ENCODE measurements around the gene SSBP3. TPM values are rescaled to one million over a fixed set of nuclear protein-coding genes. Genes with fewer than 3 reads are reported as not detected.

The SSBP3 gene
- total RNA-seq, 2 experiments from 2014 or later = 44.4 to 49.6 TPM

- no peak overlapping the region for H3K4me3 Mint-ChIP-seq
- H3K27ac Mint-ChIP-seq = no peak overlapping the region
- ChIA-PET CTCF (interaction anchor here (0.6 kb wide), 1 partner anchor 215 kb away, joined by 4 read pairs; no protein-coding TSS in a partner anchor), POLR2A (interaction anchor here (1.0 kb wide), 1 partner anchor 9 kb away, joined by 3 read pairs; no protein-coding TSS in a partner anchor)
- peaks cover 64% of the 10 kb centered on the region for H3K4me1 Mint-ChIP-seq (ENCODE audit: low read depth)
- intact Hi-C loops (cut with micrococcal nuclease) = no loop called here
- DNase-seq = no peak
- H3K36me3 Mint-ChIP-seq = no peaks in the 10 kb centered on the region
- no peaks in the 10 kb centered on the region for H3K9me3 Mint-ChIP-seq
- H3K27me3 Mint-ChIP-seq = no peaks in the 10 kb centered on the region
These were observed 105.8 kb downstream of the SSBP3 start for GRCh38 chr1:54300401-54300800.

GRCh38 chr1:54299037-54299436 is 107.2 kb downstream of the SSBP3 start:
- intact Hi-C loops (cut with micrococcal nuclease) = no loop called here
- POLR2A ChIA-PET = no interaction called here
- H3K27me3 Mint-ChIP-seq = no peaks in the 10 kb centered on the region
- DNase-seq = no peak
- no peak overlapping the region for H3K4me3 Mint-ChIP-seq
- H3K27ac Mint-ChIP-seq = no peak overlapping the region
- CTCF ChIA-PET = no interaction called here
- H3K9me3 Mint-ChIP-seq = no peaks in the 10 kb centered on the region
- peaks cover 63% of the 10 kb centered on the region for H3K4me1 Mint-ChIP-seq (ENCODE audit: low read depth)
- no peaks in the 10 kb centered on the region for H3K36me3 Mint-ChIP-seq

- ChIA-PET POLR2A (no interaction called here), CTCF (no interaction called here)
- Mint-ChIP-seq H3K4me1 (ENCODE audit: low read depth) (peaks cover 61% of the 10 kb centered on the region), H3K36me3 (no peaks in the 10 kb centered on the region), H3K4me3 (no peak overlapping the region), H3K27me3 (no peaks in the 10 kb centered on the region), H3K9me3 (no peaks in the 10 kb centered on the region), H3K27ac (no peak overlapping the region)
- no peak for DNase-seq
- intact Hi-C loops (cut with micrococcal nuclease) = no loop called here
These were observed 107.7 kb downstream of the SSBP3 start for GRCh38 chr1:54298284-54299033.

- no peaks in the 10 kb centered on the region for H3K27me3 Mint-ChIP-seq
- H3K4me3 Mint-ChIP-seq = no peak overlapping the region
- H3K4me1 Mint-ChIP-seq (ENCODE audit: low read depth) = peaks cover 57% of the 10 kb centered on the region
- intact Hi-C loops (cut with micrococcal nuclease) = no loop called here
- no peaks in the 10 kb centered on the region for H3K36me3 Mint-ChIP-seq
- CTCF ChIA-PET = no interaction called here
- no peak for DNase-seq
- POLR2A ChIA-PET = no interaction called here
- no peak overlapping the region for H3K27ac Mint-ChIP-seq
- no peaks in the 10 kb centered on the region for H3K9me3 Mint-ChIP-seq
These were observed 108.5 kb downstream of the SSBP3 start for GRCh38 chr1:54297596-54298283.

- POLR2A ChIA-PET = no interaction called here
- H3K27me3 Mint-ChIP-seq = no peaks in the 10 kb centered on the region
- no peaks in the 10 kb centered on the region for H3K9me3 Mint-ChIP-seq
- H3K27ac Mint-ChIP-seq = no peak overlapping the region
- peaks cover 58% of the 10 kb centered on the region for H3K4me1 Mint-ChIP-seq (ENCODE audit: low read depth)
- no peak overlapping the region for H3K4me3 Mint-ChIP-seq
- CTCF ChIA-PET = no interaction called here
- intact Hi-C loops (cut with micrococcal nuclease) = no loop called here
- no peaks in the 10 kb centered on the region for H3K36me3 Mint-ChIP-seq
- DNase-seq = no peak
These were observed 109.5 kb downstream of the SSBP3 start for GRCh38 chr1:54296666-54297065.

- intact Hi-C loops (cut with micrococcal nuclease) = no loop called here
- Mint-ChIP-seq H3K36me3 (no peaks in the 10 kb centered on the region), H3K4me1 (ENCODE audit: low read depth) (peaks cover 57% of the 10 kb centered on the region), H3K27ac (no peak overlapping the region), H3K9me3 (no peaks in the 10 kb centered on the region), H3K4me3 (no peak overlapping the region), H3K27me3 (no peaks in the 10 kb centered on the region)
- DNase-seq = no peak
- ChIA-PET POLR2A (no interaction called here), CTCF (no interaction called here)
These were observed 111.3 kb downstream of the SSBP3 start for GRCh38 chr1:54294887-54295286.

GRCh38 chr1:54292002-54292911 is 113.9 kb downstream of the SSBP3 start:
- Mint-ChIP-seq H3K27me3 (no peaks in the 10 kb centered on the region), H3K9me3 (no peaks in the 10 kb centered on the region), H3K27ac (no peak overlapping the region), H3K4me1 (ENCODE audit: low read depth) (peaks cover 61% of the 10 kb centered on the region), H3K36me3 (no peaks in the 10 kb centered on the region), H3K4me3 (no peak overlapping the region)
- DNase-seq = no peak
- ChIA-PET CTCF (no interaction called here), POLR2A (no interaction called here)
- intact Hi-C loops (cut with micrococcal nuclease) = no loop called here

- Mint-ChIP-seq H3K27ac (no peak overlapping the region), H3K36me3 (no peaks in the 10 kb centered on the region), H3K4me3 (no peak overlapping the region), H3K4me1 (ENCODE audit: low read depth) (peaks cover 64% of the 10 kb centered on the region), H3K27me3 (no peaks in the 10 kb centered on the region), H3K9me3 (no peaks in the 10 kb centered on the region)
- CTCF ChIA-PET = no interaction called here
- intact Hi-C loops (cut with micrococcal nuclease) = no loop called here
- POLR2A ChIA-PET = no interaction called here
- no peak for DNase-seq
These were observed 114.8 kb downstream of the SSBP3 start for GRCh38 chr1:54291276-54292001.

- intact Hi-C loops (cut with micrococcal nuclease) = no loop called here
- ChIA-PET CTCF (no interaction called here), POLR2A (interaction anchor here (0.7 kb wide), 1 partner anchor 142 kb away, joined by 3 read pairs; no protein-coding TSS in a partner anchor)
- DNase-seq = no peak
- Mint-ChIP-seq H3K36me3 (no peaks in the 10 kb centered on the region), H3K9me3 (no peaks in the 10 kb centered on the region), H3K4me3 (no peak overlapping the region), H3K4me1 (ENCODE audit: low read depth) (peaks cover 67% of the 10 kb centered on the region), H3K27me3 (no peaks in the 10 kb centered on the region), H3K27ac (no peak overlapping the region)
These were observed 115.5 kb downstream of the SSBP3 start for GRCh38 chr1:54290506-54291184.

GRCh38 chr1:54289712-54290233 is 116.4 kb downstream of the SSBP3 start:
- Mint-ChIP-seq H3K27me3 (no peaks in the 10 kb centered on the region), H3K9me3 (no peaks in the 10 kb centered on the region), H3K4me1 (ENCODE audit: low read depth) (peaks cover 72% of the 10 kb centered on the region), H3K4me3 (no peak overlapping the region), H3K27ac (peak overlapping the region; percentile 16), H3K36me3 (no peaks in the 10 kb centered on the region)
- CTCF ChIA-PET = interaction anchor here (1.4 kb wide), 1 partner anchor 29 kb away, joined by 3 read pairs; no protein-coding TSS in a partner anchor
- intact Hi-C loops (cut with micrococcal nuclease) = loop anchor here (5.0 to 10.0 kb wide), 3 partner anchors 68 to 505 kb away; no protein-coding TSS in a partner anchor
- DNase-seq = no peak
- POLR2A ChIA-PET = interaction anchor here (0.7 kb wide), 1 partner anchor 141 kb away, joined by 3 read pairs; no protein-coding TSS in a partner anchor

- Mint-ChIP-seq H3K4me3 (no peak overlapping the region), H3K9me3 (no peaks in the 10 kb centered on the region), H3K27me3 (no peaks in the 10 kb centered on the region), H3K36me3 (no peaks in the 10 kb centered on the region), H3K4me1 (ENCODE audit: low read depth) (peaks cover 83% of the 10 kb centered on the region), H3K27ac (peak overlapping the region; percentile 85)
- DNase-seq = no peak
- CTCF ChIA-PET = interaction anchor here (0.7 kb wide), 1 partner anchor 10 kb away, joined by 4 read pairs; no protein-coding TSS in a partner anchor
- intact Hi-C loops (cut with micrococcal nuclease) = loop anchor here (2.0 to 10.0 kb wide), 4 partner anchors 57 to 507 kb away; no protein-coding TSS in a partner anchor
- POLR2A ChIA-PET = interaction anchor here (0.9 kb wide), 1 partner anchor 115 kb away, joined by 3 read pairs; no protein-coding TSS in a partner anchor
These were observed 118.4 kb downstream of the SSBP3 start for GRCh38 chr1:54287801-54288211.
